Erythroblast (primary cell): ENCODE measurements around the gene DAP.
"Not testable (repeated sequence)": the region's sequence is repeated elsewhere in the genome, so short reads cannot be mapped to it uniquely, and the experiment has no call there.

Source experiments
- DNase-seq, 2 experiments: peaks; one replicate each; lab custom pipeline; 2025; lab: John Stamatoyannopoulos, UW
- GATA1 ChIP-seq: IDR thresholded peaks from 2 replicates; pipeline ENCODE4 v1.6.1; 2011; ENCODE audit warnings: low read depth, mild to moderate bottlenecking, control low read depth, low read length, moderate library complexity
- POLR2A ChIP-seq: IDR thresholded peaks from 2 replicates; pipeline ENCODE4 v1.6.1; 2011; ENCODE audit warnings: mild to moderate bottlenecking, low read length

DAP gene

DNA sequence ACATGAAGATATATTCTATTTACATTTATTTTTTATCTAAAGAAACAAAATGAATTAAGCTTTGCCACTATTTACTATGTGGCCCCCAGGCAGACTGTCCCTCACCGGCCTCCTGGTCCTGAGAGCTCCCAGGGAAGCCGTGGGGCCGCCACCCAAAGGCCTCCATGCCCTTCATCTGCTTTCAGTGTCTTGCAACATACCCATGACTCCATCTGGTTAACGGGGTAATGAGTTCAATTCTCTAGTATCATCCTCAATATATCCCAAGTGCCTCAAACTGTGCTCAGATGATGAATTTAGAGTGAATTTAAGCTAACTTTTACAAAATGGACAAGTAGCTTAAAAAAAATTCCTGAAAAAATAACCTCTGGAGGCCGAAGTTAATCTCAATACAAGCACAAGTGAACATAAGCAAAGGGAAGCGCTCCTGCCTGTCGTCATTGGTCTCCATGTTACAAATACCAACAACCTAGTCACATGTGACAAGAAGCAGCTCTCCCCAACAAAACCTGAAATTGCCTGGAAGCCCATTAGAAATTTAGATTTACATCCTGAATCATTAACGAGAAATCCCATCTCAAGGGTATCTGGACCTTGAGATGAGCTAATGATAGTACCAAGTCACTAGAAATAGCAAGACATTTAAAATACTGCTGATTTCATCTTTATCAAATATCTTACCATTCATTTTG is 26.1 kb downstream of the DAP start:
- TF ChIP-seq GATA1 (no peak), POLR2A (no peak)
- DNase-seq, result peak in 1 of 2 experiments; percentile 48

DNA sequence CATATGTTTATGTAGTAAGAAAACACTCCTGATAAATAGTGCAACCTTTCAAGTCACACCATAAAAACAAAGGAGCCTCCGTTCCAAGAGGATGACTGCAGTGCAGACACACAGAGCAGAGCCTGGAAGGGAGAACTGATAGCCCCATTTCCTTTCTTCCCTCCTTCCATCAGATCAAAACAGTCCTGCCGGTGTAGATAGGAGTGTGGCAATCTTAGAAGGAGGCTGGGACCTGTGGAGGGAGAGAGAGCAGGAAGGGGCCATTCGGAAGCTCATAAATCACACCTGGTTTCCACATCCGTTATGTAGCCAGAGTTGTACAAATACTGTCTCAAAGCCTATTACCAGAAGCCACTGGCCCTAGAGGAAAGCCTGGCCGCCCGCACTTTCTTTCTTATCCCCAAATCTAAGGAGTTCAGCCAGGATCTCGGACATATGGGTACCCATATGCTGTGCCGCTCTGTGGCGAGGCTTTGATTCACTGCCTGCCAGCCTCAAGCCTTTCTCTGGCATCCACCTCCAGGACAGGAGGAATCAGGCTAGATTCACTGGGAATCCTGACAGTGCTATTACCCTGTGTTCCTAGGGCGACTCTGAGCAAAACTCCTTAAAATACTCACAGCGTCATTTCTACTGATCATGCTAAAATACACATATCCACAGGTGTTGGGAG is 26.9 kb downstream of the DAP start:
- DNase-seq, result no peak
- TF ChIP-seq GATA1 (no peak), POLR2A (no peak)

DNA sequence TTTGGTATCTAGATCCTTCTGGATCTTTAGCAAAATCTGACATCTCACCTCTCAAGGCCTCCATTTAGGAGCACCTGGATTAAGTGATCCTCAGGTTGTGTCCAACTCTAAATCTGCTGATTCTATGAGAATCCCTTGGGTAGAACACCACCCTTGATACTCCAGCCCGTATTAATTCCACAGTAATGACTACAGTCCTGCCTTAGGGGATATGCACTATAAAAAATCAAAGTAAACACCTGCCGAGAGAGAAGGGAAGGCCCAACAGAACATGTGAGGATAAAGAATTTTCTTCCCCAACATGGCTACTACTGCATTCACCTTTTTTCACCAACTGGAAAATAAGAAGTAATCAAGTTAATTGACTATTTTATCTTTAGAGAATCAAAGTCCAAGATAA is 27.6 kb downstream of the DAP start:
- no peak for DNase-seq
- no peak for TF ChIP-seq POLR2A
- no peak for TF ChIP-seq GATA1

DNA sequence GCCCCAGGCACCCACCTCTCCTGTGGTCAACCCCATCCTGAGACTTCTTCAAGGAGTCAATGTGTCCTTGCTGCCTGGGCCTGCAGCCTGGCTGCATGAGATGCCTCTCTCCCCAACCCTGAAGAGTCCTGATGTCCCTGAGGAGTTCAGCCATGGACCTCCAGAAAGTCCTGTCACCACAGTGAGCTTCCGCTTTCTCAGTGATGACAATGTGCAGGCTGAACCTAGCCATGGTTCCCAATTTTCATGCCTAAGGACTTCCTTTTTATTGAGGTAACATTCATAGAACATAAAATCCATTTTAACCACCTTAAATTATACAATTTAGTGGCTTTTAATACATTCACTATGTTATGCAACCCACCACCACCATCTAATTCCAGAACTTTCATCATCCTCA is 29.1 kb downstream of the DAP start:
- DNase-seq, result no peak
- no peak for TF ChIP-seq POLR2A
- no peak for TF ChIP-seq GATA1

DNA sequence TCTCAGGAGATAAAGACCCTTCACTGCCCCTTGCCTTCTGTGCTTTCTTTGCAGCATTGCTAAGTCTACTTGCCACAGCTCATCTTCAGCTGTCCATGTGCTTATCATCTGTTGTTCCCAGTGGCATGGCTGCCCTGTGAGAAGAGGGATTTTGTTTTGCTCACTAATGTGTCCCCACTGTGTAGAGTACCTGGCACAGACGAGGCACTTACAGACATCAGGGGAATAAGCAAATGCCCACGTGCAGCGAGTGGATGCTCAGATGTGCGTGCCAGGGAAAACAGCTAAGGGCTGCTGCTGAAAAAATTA is 31.0 kb downstream of the DAP start:
- DNase-seq, result no peak
- no peak for TF ChIP-seq GATA1

DNA sequence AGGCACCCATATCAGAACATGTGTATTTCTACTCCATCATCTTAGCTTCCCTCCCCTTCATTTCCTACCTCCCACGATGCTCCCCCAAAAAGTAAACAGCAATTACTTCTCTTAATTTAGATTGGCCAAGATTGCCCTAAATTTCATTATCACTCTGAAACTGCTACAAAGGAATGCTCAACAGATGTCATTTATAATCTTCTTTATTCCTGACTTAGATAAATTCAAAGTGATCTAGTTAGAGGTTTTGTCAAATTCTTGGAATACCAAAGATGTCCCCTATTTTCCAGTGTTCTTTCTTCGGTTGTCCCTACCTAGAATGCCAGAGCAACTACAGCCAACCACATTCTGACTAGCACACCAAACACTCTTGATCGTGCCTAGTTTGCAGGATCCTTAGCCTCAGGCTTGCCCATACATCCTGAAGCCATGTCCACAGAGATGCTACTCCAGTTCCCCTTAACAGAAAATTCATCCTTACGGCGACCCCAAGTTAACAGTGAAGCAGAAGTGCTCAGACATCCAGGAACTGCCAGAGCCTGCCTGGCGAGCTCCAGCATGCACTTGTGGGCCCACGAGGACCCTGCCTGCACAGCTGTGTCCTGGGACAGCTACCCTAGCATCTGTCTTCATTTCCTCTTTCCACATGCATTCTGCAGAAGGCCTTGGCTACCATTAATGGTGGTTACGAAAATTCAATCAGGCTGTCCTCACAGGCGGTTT is 31.6 kb downstream of the DAP start:
- TF ChIP-seq POLR2A (no peak), GATA1 (no peak)

DNA sequence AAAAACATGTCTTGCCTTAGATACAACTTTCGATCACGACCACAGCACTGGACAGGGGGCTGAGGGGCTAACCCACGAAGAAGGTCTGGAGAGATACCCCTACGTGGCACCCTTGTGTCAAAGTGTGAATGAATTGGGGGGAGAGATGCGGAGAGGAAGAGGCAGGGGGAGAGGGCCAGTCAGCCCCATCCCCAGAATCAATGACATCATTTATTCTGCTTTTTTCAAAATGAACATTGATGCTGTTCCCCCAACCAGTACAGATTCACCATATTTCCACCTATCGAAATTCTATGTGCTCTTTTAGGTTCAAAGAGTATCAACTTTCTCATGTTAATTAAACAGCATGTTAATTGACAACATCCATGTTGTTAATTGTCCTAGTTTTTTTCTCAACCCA is 32.4 kb downstream of the DAP start:
- DNase-seq, result no peak
- TF ChIP-seq GATA1 (no peak), POLR2A (no peak)

More for the DNA sequence above, 31.6 kb downstream of the DAP start:
- no peak for DNase-seq

DNA sequence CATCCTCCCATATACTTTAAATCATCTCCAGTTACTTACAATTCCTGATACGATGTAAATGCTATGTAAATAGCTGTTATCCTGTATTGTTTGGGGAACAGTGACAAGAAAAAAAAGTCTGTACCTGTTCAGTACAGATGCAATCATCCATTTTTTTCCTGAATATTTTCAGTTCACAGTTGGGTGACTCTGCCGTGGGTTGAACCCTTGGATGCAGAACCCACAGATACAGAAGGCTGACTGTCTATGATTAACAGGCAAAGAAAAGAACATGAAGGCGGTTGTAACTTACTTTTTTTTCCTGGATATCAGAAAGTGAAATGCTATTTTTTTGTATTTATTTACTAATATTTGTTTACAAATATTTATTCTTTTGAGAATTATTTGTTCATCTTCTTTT is 33.2 kb downstream of the DAP start:
- DNase-seq, result no peak
- TF ChIP-seq GATA1 (no peak), POLR2A (no peak)

DNA sequence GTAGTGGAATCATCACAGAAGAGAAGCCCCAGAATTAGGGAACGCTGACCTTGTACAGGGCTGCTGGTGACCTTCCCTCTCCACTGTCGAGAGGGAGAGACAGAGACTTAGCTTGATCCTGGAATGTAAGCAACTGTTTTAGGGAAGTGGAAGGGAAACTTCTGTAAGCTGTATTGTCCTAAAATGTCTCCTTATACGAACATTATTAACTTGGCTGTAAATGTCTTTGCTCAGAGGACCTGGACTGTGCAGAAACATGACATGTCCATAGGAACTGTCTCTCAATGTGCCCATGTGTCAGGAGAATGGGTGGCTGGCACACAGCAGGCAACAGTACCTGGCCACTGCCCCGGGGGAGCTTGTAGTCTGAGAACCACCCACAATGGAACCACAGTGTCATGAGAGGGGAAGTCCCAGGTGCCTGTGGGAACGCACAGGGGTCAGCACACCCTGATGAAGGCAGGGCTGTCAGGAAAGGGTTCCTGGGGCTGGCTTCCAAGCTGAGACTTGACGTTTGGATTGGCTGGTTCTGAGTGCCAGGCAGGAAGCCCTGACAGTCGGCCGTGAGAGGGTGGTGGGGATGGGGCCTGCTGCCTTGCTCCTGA is 34.0 kb downstream of the DAP start:
- no peak for DNase-seq
- TF ChIP-seq POLR2A (no peak), GATA1 (no peak)

DNA sequence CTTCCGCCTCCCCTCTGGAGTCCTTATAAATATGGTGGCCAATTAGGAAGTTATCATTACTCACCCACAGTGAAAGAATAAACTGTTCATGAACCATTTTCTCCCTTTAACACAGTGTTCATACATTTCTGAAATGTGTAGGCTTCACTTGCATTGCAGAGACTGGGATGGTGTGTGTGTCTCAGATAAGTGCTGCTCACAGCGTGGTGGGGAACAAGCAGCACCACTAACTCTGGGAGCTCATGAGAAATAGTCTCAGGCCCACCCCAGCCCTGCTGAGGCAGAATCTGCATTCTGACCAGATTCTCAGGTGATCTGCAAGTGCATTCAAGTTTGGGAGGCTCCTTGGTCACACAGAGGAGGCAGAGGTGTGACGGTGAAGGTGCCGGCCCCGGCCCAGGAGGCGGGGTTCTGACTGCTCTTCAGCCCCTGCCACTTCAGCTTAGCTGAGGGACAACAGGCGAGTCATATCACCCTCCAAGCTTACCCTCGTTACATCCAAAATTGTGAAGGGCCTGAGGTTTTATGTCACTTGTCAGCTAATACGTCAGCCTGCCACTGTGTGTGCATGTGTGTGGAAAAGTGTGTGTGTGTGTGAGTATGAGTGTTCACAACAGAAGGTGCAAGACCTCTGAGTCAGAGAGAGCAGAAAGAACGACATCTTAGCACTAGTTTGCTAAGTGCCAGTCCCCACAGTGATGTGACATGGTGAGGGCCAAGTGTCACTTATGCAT is 34.7 kb downstream of the DAP start:
- no peak for TF ChIP-seq GATA1
- TF ChIP-seq POLR2A, result no peak
- DNase-seq, result no peak

DNA sequence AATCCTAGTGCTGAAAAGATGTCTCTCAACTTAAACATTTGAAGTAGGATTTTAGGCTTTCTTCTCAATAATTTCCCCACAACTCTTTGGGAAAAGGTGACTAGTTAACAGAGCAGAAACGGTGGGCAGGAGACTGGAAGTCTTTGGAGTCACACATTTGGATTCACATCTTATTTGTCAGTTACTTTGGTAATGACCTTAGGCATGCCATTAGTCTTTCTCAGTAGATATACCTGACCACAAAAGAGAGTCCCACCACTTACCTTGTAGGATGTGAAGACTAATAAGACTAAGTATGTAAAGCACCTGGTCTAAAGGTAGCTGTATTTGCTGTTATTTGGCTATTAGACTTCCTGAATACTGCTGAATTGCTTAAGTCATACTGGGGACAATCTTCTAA is 35.4 kb downstream of the DAP start:
- TF ChIP-seq GATA1, result no peak
- no peak for TF ChIP-seq POLR2A
- no peak for DNase-seq

DNA sequence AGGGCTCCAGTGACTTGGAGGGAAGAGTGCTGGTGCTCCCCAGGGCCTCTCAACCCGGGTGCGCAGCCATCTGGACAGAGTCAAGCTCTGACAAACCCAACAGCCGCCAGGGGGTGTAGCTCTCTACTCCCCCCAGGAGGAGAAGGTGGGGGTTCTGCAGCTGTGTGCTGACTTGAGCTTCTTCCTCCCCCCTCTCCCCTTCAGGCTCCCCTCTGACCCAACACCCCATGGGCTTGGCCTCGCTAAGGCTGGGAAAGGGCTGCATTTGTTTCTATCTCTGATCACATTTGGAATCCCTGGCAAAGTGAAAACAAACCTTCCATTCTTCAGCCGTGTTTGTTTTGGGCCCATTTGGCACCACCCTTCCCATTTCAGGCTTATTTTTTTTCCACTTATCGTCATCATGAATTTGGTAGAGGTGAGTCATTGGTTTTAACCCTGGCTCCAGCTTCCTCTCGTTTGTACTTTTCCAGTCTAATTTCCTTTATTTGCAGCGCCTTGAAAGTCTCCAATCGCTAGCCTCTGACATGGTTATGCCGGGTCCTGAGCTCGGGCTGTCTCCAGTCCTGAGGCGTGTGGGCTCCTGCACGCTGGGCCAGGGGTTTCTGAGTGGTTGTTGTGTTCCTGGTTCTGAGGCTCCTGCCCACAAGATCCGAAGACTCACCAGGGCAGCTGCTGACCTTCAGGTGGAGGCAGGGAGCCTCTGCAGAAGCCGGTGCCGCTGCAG is 36.1 kb downstream of the DAP start:
- no peak for TF ChIP-seq POLR2A
- TF ChIP-seq GATA1, result no peak
- DNase-seq, result no peak

DNA sequence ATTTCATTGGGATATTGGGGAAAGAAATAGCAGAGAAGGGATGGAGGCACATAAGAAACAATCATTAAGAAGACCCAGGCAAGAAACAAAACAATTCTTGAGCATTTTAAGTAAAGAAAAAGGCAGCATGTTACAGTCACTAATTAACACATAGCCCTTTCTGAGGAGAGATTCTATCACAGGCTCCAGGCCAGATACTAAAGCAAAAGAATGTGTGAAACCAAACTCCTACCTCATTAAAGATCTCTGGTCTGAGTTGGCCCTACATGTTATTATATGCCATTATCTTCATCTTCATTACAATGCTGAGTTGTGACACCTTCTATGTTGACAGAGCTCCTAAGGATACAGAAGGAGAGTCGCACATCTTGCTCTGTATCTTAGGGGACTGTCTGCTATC is 37.5 kb downstream of the DAP start:
- DNase-seq, result no peak
- TF ChIP-seq POLR2A (no peak), GATA1 (no peak)

DNA sequence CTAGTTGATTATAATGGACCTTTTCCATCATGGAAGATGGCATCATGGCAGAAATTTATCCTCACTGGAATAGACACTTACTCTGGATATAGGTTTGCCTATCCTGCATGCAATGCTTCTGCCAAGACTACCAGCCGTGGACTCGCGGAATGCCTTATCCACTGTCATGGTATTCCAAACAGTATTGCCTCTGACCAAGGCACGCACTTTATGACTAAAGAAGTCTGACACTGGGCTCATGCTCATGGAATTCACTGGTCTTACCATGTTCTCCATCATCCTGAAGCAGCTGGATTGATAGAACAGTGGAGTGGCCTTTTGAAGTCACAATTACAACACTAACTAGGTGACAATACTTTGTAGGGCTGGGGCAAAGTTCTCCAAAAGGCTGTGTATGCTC is 40.3 kb downstream of the DAP start:
- not testable (repeated sequence) for DNase-seq
